Measurements from ENCODE around the gene RASEF.

The RASEF gene

GRCh38 chr9:83059417-83059816, 3.5 kb downstream of the RASEF start:
- Histone ChIP-seq H3K4me1 (ENCODE audit: control insufficient read depth, insufficient read depth, low read length) (no peaks in the 10 kb centered on the region), H3K4me3 (ENCODE audit: low read length in 2 of 2) (no peak overlapping the region), H3K9me3 (ENCODE audit: control insufficient read depth in 2 of 2, low read length in 2 of 2) (no peaks in the 10 kb centered on the region), H3K27me3 (ENCODE audit: control insufficient read depth in 1 of 2, insufficient read depth in 2 of 2, low read length in 2 of 2) (peaks cover 13 to 38% of the 10 kb centered on the region in 2 donors), H3K36me3 (ENCODE audit: control insufficient read depth in 2 of 2, insufficient read depth in 2 of 2, low read length in 2 of 2) (no peaks in the 10 kb centered on the region), H3K9ac (ENCODE audit: low read length in 2 of 2) (no peak overlapping the region), H3K27ac (ENCODE audit: low read length) (no peak overlapping the region)

- Histone ChIP-seq H3K4me1 (ENCODE audit: control insufficient read depth, insufficient read depth, low read length) (no peaks in the 10 kb centered on the region), H3K4me3 (ENCODE audit: low read length in 2 of 2) (no peak overlapping the region), H3K9ac (ENCODE audit: low read length in 2 of 2) (no peak overlapping the region), H3K9me3 (ENCODE audit: control insufficient read depth in 2 of 2, low read length in 2 of 2) (no peaks in the 10 kb centered on the region), H3K27me3 (ENCODE audit: control insufficient read depth in 1 of 2, insufficient read depth in 2 of 2, low read length in 2 of 2) (peaks cover 9 to 21% of the 10 kb centered on the region in 2 donors), H3K36me3 (ENCODE audit: control insufficient read depth in 2 of 2, insufficient read depth in 2 of 2, low read length in 2 of 2) (no peaks in the 10 kb centered on the region), H3K27ac (ENCODE audit: low read length) (no peak overlapping the region)
Measured at GRCh38 chr9:83056911-83057310, 6.0 kb downstream of the RASEF start.

- H3K27me3 ChIP-seq (ENCODE audit: control insufficient read depth in 1 of 2, insufficient read depth in 2 of 2, low read length in 2 of 2): peaks cover 5 to 16% of the 10 kb centered on the region in 2 donors
- no peak overlapping the region for H3K27ac ChIP-seq (ENCODE audit: low read length)
- no peak overlapping the region for H3K4me3 ChIP-seq (ENCODE audit: low read length in 2 of 2)
- H3K4me1 ChIP-seq (ENCODE audit: control insufficient read depth, insufficient read depth, low read length): no peaks in the 10 kb centered on the region
- no peak overlapping the region for H3K9ac ChIP-seq (ENCODE audit: low read length in 2 of 2)
- no peaks in the 10 kb centered on the region for H3K36me3 ChIP-seq (ENCODE audit: control insufficient read depth in 2 of 2, insufficient read depth in 2 of 2, low read length in 2 of 2)
- H3K9me3 ChIP-seq (ENCODE audit: control insufficient read depth in 2 of 2, low read length in 2 of 2): no peaks in the 10 kb centered on the region
Measured at GRCh38 chr9:83056174-83056573, 6.8 kb downstream of the RASEF start.

- Histone ChIP-seq H3K36me3 (ENCODE audit: control insufficient read depth in 2 of 2, insufficient read depth in 2 of 2, low read length in 2 of 2) (no peaks in the 10 kb centered on the region), H3K9me3 (ENCODE audit: control insufficient read depth in 2 of 2, low read length in 2 of 2) (no peaks in the 10 kb centered on the region), H3K27ac (ENCODE audit: low read length) (no peak overlapping the region), H3K9ac (ENCODE audit: low read length in 2 of 2) (no peak overlapping the region), H3K27me3 (ENCODE audit: control insufficient read depth in 1 of 2, insufficient read depth in 2 of 2, low read length in 2 of 2) (no peaks in the 10 kb centered on the region), H3K4me1 (ENCODE audit: control insufficient read depth, insufficient read depth, low read length) (no peaks in the 10 kb centered on the region), H3K4me3 (ENCODE audit: low read length in 2 of 2) (no peak overlapping the region)
Measured at GRCh38 chr9:83047839-83048775, 14.8 kb downstream of the RASEF start.

- Histone ChIP-seq H3K36me3 (ENCODE audit: control insufficient read depth in 2 of 2, insufficient read depth in 2 of 2, low read length in 2 of 2) (no peaks in the 10 kb centered on the region), H3K27me3 (ENCODE audit: control insufficient read depth in 1 of 2, insufficient read depth in 2 of 2, low read length in 2 of 2) (no peaks in the 10 kb centered on the region), H3K27ac (ENCODE audit: low read length) (no peak overlapping the region), H3K4me3 (ENCODE audit: low read length in 2 of 2) (no peak overlapping the region), H3K4me1 (ENCODE audit: control insufficient read depth, insufficient read depth, low read length) (no peaks in the 10 kb centered on the region), H3K9me3 (ENCODE audit: control insufficient read depth in 2 of 2, low read length in 2 of 2) (no peaks in the 10 kb centered on the region), H3K9ac (ENCODE audit: low read length in 2 of 2) (no peak overlapping the region)
Measured at GRCh38 chr9:83043597-83043996, 19.3 kb downstream of the RASEF start.

GRCh38 chr9:83041771-83042170, 21.2 kb downstream of the RASEF start:
- no peaks in the 10 kb centered on the region for H3K4me1 ChIP-seq (ENCODE audit: control insufficient read depth, insufficient read depth, low read length)
- H3K27me3 ChIP-seq (ENCODE audit: control insufficient read depth in 1 of 2, insufficient read depth in 2 of 2, low read length in 2 of 2): no peaks in the 10 kb centered on the region
- no peaks in the 10 kb centered on the region for H3K9me3 ChIP-seq (ENCODE audit: control insufficient read depth in 2 of 2, low read length in 2 of 2)
- no peak overlapping the region for H3K27ac ChIP-seq (ENCODE audit: low read length)
- no peak overlapping the region for H3K4me3 ChIP-seq (ENCODE audit: low read length in 2 of 2)
- no peak overlapping the region for H3K9ac ChIP-seq (ENCODE audit: low read length in 2 of 2)
- no peaks in the 10 kb centered on the region for H3K36me3 ChIP-seq (ENCODE audit: control insufficient read depth in 2 of 2, insufficient read depth in 2 of 2, low read length in 2 of 2)

GRCh38 chr9:83039303-83039702, 23.6 kb downstream of the RASEF start:
- Histone ChIP-seq H3K27ac (ENCODE audit: low read length) (no peak overlapping the region), H3K9me3 (ENCODE audit: control insufficient read depth in 2 of 2, low read length in 2 of 2) (no peaks in the 10 kb centered on the region), H3K4me3 (ENCODE audit: low read length in 2 of 2) (no peak overlapping the region), H3K9ac (ENCODE audit: low read length in 2 of 2) (no peak overlapping the region), H3K4me1 (ENCODE audit: control insufficient read depth, insufficient read depth, low read length) (no peaks in the 10 kb centered on the region), H3K27me3 (ENCODE audit: control insufficient read depth in 1 of 2, insufficient read depth in 2 of 2, low read length in 2 of 2) (no peaks in the 10 kb centered on the region), H3K36me3 (ENCODE audit: control insufficient read depth in 2 of 2, insufficient read depth in 2 of 2, low read length in 2 of 2) (no peaks in the 10 kb centered on the region)

GRCh38 chr9:83036043-83036442, 26.9 kb downstream of the RASEF start:
- no peaks in the 10 kb centered on the region for H3K9me3 ChIP-seq (ENCODE audit: control insufficient read depth in 2 of 2, low read length in 2 of 2)
- no peaks in the 10 kb centered on the region for H3K27me3 ChIP-seq (ENCODE audit: control insufficient read depth in 1 of 2, insufficient read depth in 2 of 2, low read length in 2 of 2)
- no peak overlapping the region for H3K9ac ChIP-seq (ENCODE audit: low read length in 2 of 2)
- no peaks in the 10 kb centered on the region for H3K4me1 ChIP-seq (ENCODE audit: control insufficient read depth, insufficient read depth, low read length)
- H3K36me3 ChIP-seq (ENCODE audit: control insufficient read depth in 2 of 2, insufficient read depth in 2 of 2, low read length in 2 of 2): no peaks in the 10 kb centered on the region
- no peak overlapping the region for H3K4me3 ChIP-seq (ENCODE audit: low read length in 2 of 2)
- no peak overlapping the region for H3K27ac ChIP-seq (ENCODE audit: low read length)

GRCh38 chr9:83035143-83035542, 27.8 kb downstream of the RASEF start:
- no peak overlapping the region for H3K4me3 ChIP-seq (ENCODE audit: low read length in 2 of 2)
- H3K9me3 ChIP-seq (ENCODE audit: control insufficient read depth in 2 of 2, low read length in 2 of 2): peaks cover 0 to 3% of the 10 kb centered on the region in 2 donors
- no peaks in the 10 kb centered on the region for H3K36me3 ChIP-seq (ENCODE audit: control insufficient read depth in 2 of 2, insufficient read depth in 2 of 2, low read length in 2 of 2)
- H3K27me3 ChIP-seq (ENCODE audit: control insufficient read depth in 1 of 2, insufficient read depth in 2 of 2, low read length in 2 of 2): no peaks in the 10 kb centered on the region
- no peaks in the 10 kb centered on the region for H3K4me1 ChIP-seq (ENCODE audit: control insufficient read depth, insufficient read depth, low read length)
- no peak overlapping the region for H3K27ac ChIP-seq (ENCODE audit: low read length)
- H3K9ac ChIP-seq (ENCODE audit: low read length in 2 of 2): no peak overlapping the region

- Histone ChIP-seq H3K9me3 (ENCODE audit: control insufficient read depth in 2 of 2, low read length in 2 of 2) (peaks cover 0 to 3% of the 10 kb centered on the region in 2 donors), H3K4me3 (ENCODE audit: low read length in 2 of 2) (no peak overlapping the region), H3K27ac (ENCODE audit: low read length) (no peak overlapping the region), H3K9ac (ENCODE audit: low read length in 2 of 2) (no peak overlapping the region), H3K4me1 (ENCODE audit: control insufficient read depth, insufficient read depth, low read length) (no peaks in the 10 kb centered on the region), H3K27me3 (ENCODE audit: control insufficient read depth in 1 of 2, insufficient read depth in 2 of 2, low read length in 2 of 2) (no peaks in the 10 kb centered on the region), H3K36me3 (ENCODE audit: control insufficient read depth in 2 of 2, insufficient read depth in 2 of 2, low read length in 2 of 2) (no peaks in the 10 kb centered on the region)
Measured at GRCh38 chr9:83034587-83034986, 28.4 kb downstream of the RASEF start.

GRCh38 chr9:83034026-83034425, 28.9 kb downstream of the RASEF start:
- Histone ChIP-seq H3K36me3 (ENCODE audit: control insufficient read depth in 2 of 2, insufficient read depth in 2 of 2, low read length in 2 of 2) (no peaks in the 10 kb centered on the region), H3K9ac (ENCODE audit: low read length in 2 of 2) (no peak overlapping the region), H3K27me3 (ENCODE audit: control insufficient read depth in 1 of 2, insufficient read depth in 2 of 2, low read length in 2 of 2) (no peaks in the 10 kb centered on the region), H3K9me3 (ENCODE audit: control insufficient read depth in 2 of 2, low read length in 2 of 2) (peaks cover 0 to 3% of the 10 kb centered on the region in 2 donors), H3K4me1 (ENCODE audit: control insufficient read depth, insufficient read depth, low read length) (no peaks in the 10 kb centered on the region), H3K27ac (ENCODE audit: low read length) (no peak overlapping the region), H3K4me3 (ENCODE audit: low read length in 2 of 2) (no peak overlapping the region)

Data from stomach smooth muscle (tissue), 2 donors.